GM12878 (cell line): ENCODE measurements around the gene LMF1. TPM values are rescaled to one million over a fixed set of nuclear protein-coding genes. Genes with fewer than 3 reads are reported as not detected.
A peak's percentile ranks its signal among the peaks of the same experiment; 100 is the strongest.

Experiments used
- ATAC-seq: fragments of 200-7000 bp; cut with Tn5 transposase; 3 replicates; pipeline ENCODE4 v1.9.1; 2020; ENCODE audit warnings: mild to moderate bottlenecking, moderate library complexity
- BruUV-seq: library from RNA; stranded (reverse); fragments of 400-500 nt; replicated peaks from 2 replicates; lab custom pipeline; 2021; lab: Mats Ljungman, UMichigan
- CTCF ChIA-PET: fragments of 300-600 bp; sonication (Branson Sonifier 250); formaldehyde crosslinking; extraction: SDS; loops from one replicate; lab custom pipeline; 2021; ENCODE audit warnings: inconsistent platforms; lab: Yijun Ruan, JAX
- POLR2A ChIA-PET: fragments of 350-600 bp; formaldehyde crosslinking; extraction: SDS; loops from one replicate; lab custom pipeline; 2021; ENCODE audit warnings: inconsistent platforms; lab: Charles Lee
- RAD21 ChIA-PET: fragments of 300-600 bp; sonication (Branson Sonifier 250); formaldehyde crosslinking; loops from one replicate; lab custom pipeline; 2023; ENCODE audit warnings: antibody characterized with exemption; ENCODE audit not compliant: unreplicated experiment; lab: Charles Lee
- SMC1A ChIA-PET: fragments of 300-600 bp; sonication (Branson Sonifier 250); formaldehyde crosslinking; loops from one replicate; lab custom pipeline; 2023; ENCODE audit not compliant: unreplicated experiment, uncharacterized antibody; lab: Charles Lee
- DNase-seq: peaks from one replicate; pipeline ENCODE4 v3.0.0-alpha.2; 2011; ENCODE audit warnings: low read depth, low spot score
- FAIRE-seq: peaks from 3 replicates; lab custom pipeline; 2011; peaks lifted over from hg19 to GRCh38; lab: Jason Lieb, UNC
- H2AFZ ChIP-seq: 2 replicates; pipeline ENCODE4 v1.6.0; 2011; ENCODE audit warnings: low read depth, low read length, control low read depth; ENCODE audit not compliant: control insufficient read depth
- H3K27ac ChIP-seq: 2 replicates; pipeline ENCODE4 v1.5.1; 2011; ENCODE audit warnings: control low read depth; ENCODE audit not compliant: control insufficient read depth, insufficient read depth
- H3K27me3 ChIP-seq, 2 experiments: replicated peaks in 1 of 2; 2 replicates each; pipeline versions ENCODE4 v1.6.0 to v1.6.1; 2011; ENCODE audit warnings: low read length in 1 of 2; ENCODE audit not compliant: control insufficient read depth in 2 of 2, insufficient read depth in 2 of 2
- H3K36me3 ChIP-seq, 2 experiments: 2 replicates each; pipeline ENCODE4 v1.5.1; 2011; ENCODE audit warnings: low read length in 1 of 2; ENCODE audit not compliant: control insufficient read depth in 2 of 2, insufficient read depth in 2 of 2
- H3K4me1 ChIP-seq: 2 replicates; pipeline ENCODE4 v1.6.1; 2011; ENCODE audit warnings: mild to moderate bottlenecking, low read length, moderate library complexity, mixed read lengths; ENCODE audit not compliant: control insufficient read depth, insufficient read depth
- H3K4me2 ChIP-seq: 2 replicates; pipeline ENCODE4 v1.6.0; 2011; ENCODE audit warnings: control low read depth; ENCODE audit not compliant: control insufficient read depth, insufficient read depth
- H3K4me3 ChIP-seq: fragments of 200-600 bp; sonication (generic); 2 replicates; pipeline ENCODE4 v1.5.1; 2016
- H3K79me2 ChIP-seq: 2 replicates; pipeline ENCODE4 v1.6.0; 2011; ENCODE audit warnings: low read length; ENCODE audit not compliant: control insufficient read depth, insufficient read depth
- H3K9ac ChIP-seq: 2 replicates; pipeline ENCODE4 v1.8.0; 2011; ENCODE audit warnings: low read length, control low read depth, mixed read lengths; ENCODE audit not compliant: control insufficient read depth, insufficient read depth
- H3K9me3 ChIP-seq: replicated peaks from 3 replicates; pipeline ENCODE4 v1.5.1; 2011; ENCODE audit warnings: mild to moderate bottlenecking, low read length; ENCODE audit not compliant: control insufficient read depth, insufficient read depth
- H4K20me1 ChIP-seq: 2 replicates; pipeline ENCODE4 v1.6.0; 2011; ENCODE audit not compliant: control insufficient read depth, insufficient read depth
- HCFC1 ChIP-seq: fragments of 150-350 bp; IDR thresholded peaks from 2 replicates; pipeline ENCODE4 v1.6.1; 2014; ENCODE audit warnings: low read length
- IRF3 ChIP-seq: fragments of 450-650 bp; IDR thresholded peaks from 2 replicates; pipeline ENCODE4 v1.6.1; 2014; ENCODE audit warnings: mild to moderate bottlenecking
- KDM1A ChIP-seq: fragments of 200-600 bp; sonication (generic); IDR thresholded peaks from 2 replicates; pipeline ENCODE4 v1.6.1; 2016; ENCODE audit warnings: borderline replicate concordance
- NR2F1 ChIP-seq: fragments of 450-650 bp; conservative IDR thresholded peaks from 2 replicates; pipeline ENCODE4 v1.6.1; 2017; ENCODE audit warnings: mild to moderate bottlenecking
- SKIL ChIP-seq: fragments of 450-650 bp; IDR thresholded peaks from 2 replicates; pipeline ENCODE4 v1.6.1; 2017; ENCODE audit warnings: mild to moderate bottlenecking, low read depth, inconsistent platforms; ENCODE audit not compliant: poor library complexity, severe bottlenecking
- SMAD5 ChIP-seq: IDR thresholded peaks from 2 replicates; pipeline ENCODE4 v1.6.1; 2016; ENCODE audit warnings: antibody characterized with exemption, low read depth
- SRF ChIP-seq, 2 experiments: IDR thresholded peaks; 2 replicates each; pipeline ENCODE4 v1.6.1; 2011; ENCODE audit warnings: low read depth in 2 of 2, low read length in 2 of 2, mild to moderate bottlenecking in 1 of 2, moderate library complexity in 1 of 2
- USF1 ChIP-seq: IDR thresholded peaks from 2 replicates; pipeline ENCODE4 v1.6.1; 2011; ENCODE audit warnings: borderline replicate concordance, low read depth, mild to moderate bottlenecking, moderate library complexity, mixed read lengths, low read length; ENCODE audit not compliant: insufficient read depth; ENCODE audit errors: extremely low read length
- WGBS: methylation state at CpG from one replicate; pipeline ENCODE4 v1.1.6; 2016; ENCODE audit warnings: low lambda C conversion rate; ENCODE audit not compliant: insufficient replicate concordance, insufficient coverage; ENCODE audit errors: missing lambda C conversion rate; 5-methylcytosine and 5-hydroxymethylcytosine counted together
- in situ Hi-C: fragments of 300-500 bp; cut with MboI; formaldehyde crosslinking; loops from 9 replicates; pipeline ENCODE4 v1.14.3; 2018; ENCODE audit warnings: mixed read lengths
- intact Hi-C: fragments of 100-400 bp; cut with micrococcal nuclease; formaldehyde crosslinking; loops from one replicate; pipeline ENCODE4 v1.14.2; 2022; ENCODE audit not compliant: unreplicated experiment
- polyA plus RNA-seq, 11 experiments: library from polyadenylated mRNA; depleted of rRNA in 4 of 11; unstranded in 6 of 11; stranded (reverse) in 5 of 11; fragments of >200 nt; fragmentation: Nextera tagmentation in 4 of 11; fragmentation: Illumina TruSeq in 1 of 11; extraction: Ambion mirVana in 4 of 11; extraction: Trizol in 1 of 11; gene quantifications; 1 replicate in 1 of 11; 2 replicates in 10 of 11; pipeline versions ENCODE4 v1.2.1 to v1.2.3, GENCODE V29; 2011 to 2016; ENCODE audit warnings: inconsistent platforms in 2 of 11, missing spikeins in 2 of 11, low read depth in 1 of 11
- total RNA-seq, 4 experiments: library from RNA; depleted of rRNA in 3 of 4; stranded (reverse); fragments of >200 nt in 3 of 4; fragmentation: Illumina TruSeq in 1 of 4; extraction: Trizol in 1 of 4; gene quantifications; 2 replicates each; pipeline versions ENCODE4 v1.2.1 to v1.2.3, GENCODE V29; 2013 to 2021

The LMF1 gene
- total and polyA plus RNA-seq, 10 of the 15 experiments (the other 5 are each of a cell fraction or from before 2014, with no cell fraction given) = 0.18 to 3.2 (median 1.4) TPM; not detected in 1

GRCh38 chr16:975291-975690, 4.5 kb upstream of the LMF1 start:
- DNase-seq (no peak), ATAC-seq (no peak), FAIRE-seq (no peak)
- CTCF ChIA-PET = no interaction called here
- H3K27me3 ChIP-seq = peaks cover 0 to 7% of the 10 kb centered on the region in 2 experiments; a peak in 2 of 4 replicates
- H3K27ac ChIP-seq = no peak overlapping the region
- SMC1A ChIA-PET = no interaction called here
- H4K20me1 ChIP-seq = no peaks in the 10 kb centered on the region
- RAD21 ChIA-PET = no interaction called here
- no peak for TF ChIP-seq HCFC1
- TF ChIP-seq IRF3 = no peak
- TF ChIP-seq SMAD5 = no peak
- no peak for TF ChIP-seq NR2F1
- TF ChIP-seq SRF (IDR thresholded peaks at IDR 0.05; ENCODE audit: low read depth in 2 of 2, low read length in 2 of 2) = no peak
- TF ChIP-seq KDM1A = no peak
- WGBS = 80% methylated on average over 12 of the region's 12 CpGs
- peaks cover 2% of the 10 kb centered on the region; the same call in 1 of the 3 replicates for H3K9me3 ChIP-seq
- no peak overlapping the region for H3K9ac ChIP-seq
- in situ Hi-C loops = no loop called here
- no peaks in the 10 kb centered on the region for H3K79me2 ChIP-seq
- POLR2A ChIA-PET = no interaction called here
- no peaks in the 10 kb centered on the region for H3K36me3 ChIP-seq
- intact Hi-C loops = no loop called here
- no peak overlapping the region for H3K4me2 ChIP-seq
- H3K4me1 ChIP-seq = no peaks in the 10 kb centered on the region
- H3K4me3 ChIP-seq = no peak overlapping the region
- BruUV-seq = no TSS peak
- H2AFZ ChIP-seq = no peak overlapping the region

DNA sequence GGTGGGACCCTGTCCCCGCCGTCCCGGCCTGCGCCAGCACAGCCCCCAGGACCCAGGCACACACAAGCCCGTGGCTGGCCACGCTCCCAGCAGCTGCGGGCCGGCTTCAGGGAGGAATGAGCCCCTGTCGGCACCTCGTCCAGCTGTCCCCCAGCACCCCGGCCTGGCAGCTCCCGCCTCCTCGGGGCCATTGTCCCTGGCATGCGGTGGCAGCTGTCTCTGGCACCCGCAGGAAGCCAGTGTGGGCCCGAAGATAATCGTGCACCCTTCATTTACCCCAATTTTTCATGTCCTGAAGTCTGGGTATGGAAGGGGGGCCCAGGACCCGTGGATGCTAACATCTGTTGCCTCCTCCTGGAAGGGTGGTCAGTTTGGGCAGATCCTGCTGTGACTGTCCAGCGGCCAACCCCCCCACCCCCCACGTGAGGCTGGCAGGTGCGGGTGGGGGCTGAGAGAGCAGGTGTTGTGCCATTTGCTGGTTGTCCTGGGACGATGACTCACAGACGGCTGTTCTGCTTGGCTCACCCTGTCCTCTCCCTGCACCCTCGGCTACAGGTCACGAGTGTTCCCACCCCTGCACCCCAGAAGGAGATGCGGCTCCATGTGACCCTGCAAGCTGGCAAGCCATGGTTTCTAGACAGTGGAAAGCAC, 4.0 kb upstream of the LMF1 start:
- Histone ChIP-seq H3K27ac (no peak overlapping the region), H4K20me1 (no peaks in the 10 kb centered on the region), H3K27me3 (peaks cover 0 to 3% of the 10 kb centered on the region in 2 experiments; a peak in 1 of 4 replicates), H3K79me2 (no peaks in the 10 kb centered on the region), H3K9me3 (peaks cover 2% of the 10 kb centered on the region; the same call in 1 of the 3 replicates), H3K4me3 (no peak overlapping the region), H3K4me2 (no peak overlapping the region), H2AFZ (no peak overlapping the region), H3K36me3 (no peaks in the 10 kb centered on the region), H3K9ac (no peak overlapping the region), H3K4me1 (peaks cover 3% of the 10 kb centered on the region)
- no peak for ATAC-seq
- DNase-seq = no peak
- SMC1A ChIA-PET = no interaction called here
- 36% methylated on average over 26 of the region's 26 CpGs for WGBS
- no TSS peak for BruUV-seq
- RAD21 ChIA-PET = no interaction called here
- CTCF ChIA-PET = no interaction called here
- no peak for FAIRE-seq
- POLR2A ChIA-PET = no interaction called here
- in situ Hi-C loops (no loop called here), intact Hi-C loops (no loop called here)
- TF ChIP-seq USF1 (peak; percentile 11), SKIL (no peak)
